GM10248 (cell line): Measurements from ENCODE around the gene CAPG.
A peak's percentile ranks its signal among the peaks of the same experiment; 100 is the strongest.

Experiments used
- CTCF ChIA-PET: fragments of 300-600 bp; sonication (Branson Sonifier 250); formaldehyde crosslinking; extraction: SDS; loops from one replicate; lab custom pipeline; 2021; ENCODE audit warnings: antibody characterized with exemption; lab: Yijun Ruan, JAX
- POLR2A ChIA-PET: fragments of 350-650 bp; sonication (Branson Sonifier 250); formaldehyde crosslinking; extraction: SDS; loops from one replicate; lab custom pipeline; 2020; ENCODE audit warnings: antibody characterized with exemption; lab: Yijun Ruan, JAX
- DNase-seq: peaks from one replicate; pipeline ENCODE4 v3.0.0; 2012; ENCODE audit errors: extremely low spot score
- TF ChIP-seq, protein P1 (sequence below): IDR thresholded peaks from 2 replicates; pipeline ENCODE4 v1.5.1; 2012; ENCODE audit warnings: mild to moderate bottlenecking, low read depth; ENCODE audit errors: extremely low read depth, missing control alignments, control extremely low read depth

CAPG gene

DNA sequence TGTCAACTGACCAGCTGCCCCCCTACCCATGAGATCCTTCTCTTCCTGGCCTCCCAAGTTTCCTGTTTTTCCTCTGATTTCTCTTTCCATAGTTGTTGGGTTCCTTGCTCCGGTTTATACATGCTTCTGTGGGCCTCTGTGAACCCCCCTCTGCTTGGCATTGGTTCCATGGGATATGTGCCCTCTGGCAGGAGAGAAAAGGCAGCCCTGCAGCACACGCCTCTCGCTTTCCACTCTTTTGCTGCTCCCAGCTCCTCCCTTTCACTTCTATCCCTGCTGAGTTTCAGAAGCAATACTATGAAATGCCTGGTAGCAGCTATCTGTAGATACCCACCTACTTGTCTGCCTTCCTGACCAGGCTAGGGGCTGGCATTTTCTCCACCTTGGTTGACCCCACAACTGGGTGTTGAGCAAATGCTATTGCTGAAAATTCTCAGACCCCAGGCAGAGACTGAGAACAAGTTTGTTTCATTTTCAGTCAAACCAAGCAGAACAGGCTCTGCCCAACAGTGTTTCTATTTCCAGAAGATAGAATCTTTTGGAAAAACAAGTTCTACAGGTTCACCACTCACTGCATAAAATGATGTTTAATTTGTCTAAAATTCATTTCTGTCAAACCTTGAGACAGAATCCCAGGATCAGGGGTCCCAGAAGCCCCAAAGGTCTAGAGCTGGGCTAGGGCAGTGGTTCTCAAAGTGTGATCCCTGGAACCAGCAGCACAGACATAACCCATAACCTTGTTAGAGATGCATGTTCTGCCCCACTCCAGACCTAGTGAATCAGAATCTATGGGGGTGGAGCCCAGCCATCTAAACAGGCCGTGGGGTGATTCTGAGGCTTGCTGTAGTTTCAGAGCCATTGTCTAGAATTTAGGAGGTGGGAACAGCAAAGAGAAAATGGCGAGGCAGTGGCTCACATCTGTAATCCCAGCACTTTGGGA lies 13.4 kb downstream of the CAPG start:
- TF ChIP-seq, protein P1, sequence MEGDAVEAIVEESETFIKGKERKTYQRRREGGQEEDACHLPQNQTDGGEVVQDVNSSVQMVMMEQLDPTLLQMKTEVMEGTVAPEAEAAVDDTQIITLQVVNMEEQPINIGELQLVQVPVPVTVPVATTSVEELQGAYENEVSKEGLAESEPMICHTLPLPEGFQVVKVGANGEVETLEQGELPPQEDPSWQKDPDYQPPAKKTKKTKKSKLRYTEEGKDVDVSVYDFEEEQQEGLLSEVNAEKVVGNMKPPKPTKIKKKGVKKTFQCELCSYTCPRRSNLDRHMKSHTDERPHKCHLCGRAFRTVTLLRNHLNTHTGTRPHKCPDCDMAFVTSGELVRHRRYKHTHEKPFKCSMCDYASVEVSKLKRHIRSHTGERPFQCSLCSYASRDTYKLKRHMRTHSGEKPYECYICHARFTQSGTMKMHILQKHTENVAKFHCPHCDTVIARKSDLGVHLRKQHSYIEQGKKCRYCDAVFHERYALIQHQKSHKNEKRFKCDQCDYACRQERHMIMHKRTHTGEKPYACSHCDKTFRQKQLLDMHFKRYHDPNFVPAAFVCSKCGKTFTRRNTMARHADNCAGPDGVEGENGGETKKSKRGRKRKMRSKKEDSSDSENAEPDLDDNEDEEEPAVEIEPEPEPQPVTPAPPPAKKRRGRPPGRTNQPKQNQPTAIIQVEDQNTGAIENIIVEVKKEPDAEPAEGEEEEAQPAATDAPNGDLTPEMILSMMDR = no peak
- POLR2A ChIA-PET = no interaction called here
- CTCF ChIA-PET = no interaction called here
- DNase-seq = no peak

GRCh38 chr2:85395912-85396475 lies 14.2 kb downstream of the CAPG start:
- POLR2A ChIA-PET = no interaction called here
- TF ChIP-seq, protein P1 = no peak
- no peak for DNase-seq
- CTCF ChIA-PET = no interaction called here

- POLR2A ChIA-PET = no interaction called here
- TF ChIP-seq, protein P1 = no peak
- CTCF ChIA-PET = interaction anchor here (1.0 to 8.7 kb wide), 2 partner anchors 26 to 157 kb away, joined by 3 to 85 read pairs; no protein-coding TSS in a partner anchor
- DNase-seq = no peak
Observed at GRCh38 chr2:85394976-85395375, 15.2 kb downstream of the CAPG start.

DNA sequence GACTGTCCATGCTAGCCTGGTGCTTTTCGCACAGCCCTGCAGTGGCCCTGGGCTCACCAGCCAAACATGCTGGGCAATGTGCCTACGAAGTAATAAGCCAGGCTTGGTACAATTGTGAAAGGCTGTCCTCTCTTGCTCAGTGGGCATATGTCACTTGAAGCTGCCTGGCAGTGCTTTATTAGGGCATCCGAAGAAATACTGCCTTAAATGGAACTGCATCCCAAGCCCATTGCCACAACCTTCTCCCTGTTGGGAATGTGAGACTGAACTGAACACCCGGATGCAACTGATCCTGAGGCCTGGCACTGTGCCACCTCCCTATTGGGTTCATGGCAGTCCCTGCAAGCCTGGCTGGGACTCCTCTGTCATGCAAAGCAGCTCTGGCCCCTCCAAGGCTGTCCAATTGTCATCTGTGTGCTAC lies 15.9 kb downstream of the CAPG start:
- DNase-seq = no peak
- TF ChIP-seq, protein P1 = no peak
- CTCF ChIA-PET = interaction anchor here (1.0 to 8.7 kb wide), 3 partner anchors 11 to 157 kb away, joined by 3 to 85 read pairs (median 12); no protein-coding TSS in a partner anchor
- POLR2A ChIA-PET = no interaction called here

DNA sequence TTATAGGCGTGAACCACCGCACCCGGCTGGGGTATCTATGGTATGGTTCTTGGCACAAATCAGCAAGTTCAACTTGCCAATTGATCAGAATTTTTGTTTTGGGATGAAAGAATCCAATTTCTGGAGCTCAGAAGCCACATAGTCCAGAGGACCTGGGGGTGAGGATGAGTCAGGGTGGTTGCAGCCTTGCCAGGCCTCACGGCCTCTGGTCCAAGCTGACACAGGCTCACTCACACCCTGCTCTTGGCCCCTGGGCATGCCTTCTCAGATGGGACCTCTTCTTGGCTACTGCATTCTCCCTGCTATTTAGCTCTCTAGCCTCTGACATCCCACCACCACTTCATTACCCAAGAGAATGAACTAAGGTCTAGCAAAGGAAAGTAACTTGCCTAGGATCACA lies 16.3 kb downstream of the CAPG start:
- CTCF ChIA-PET = interaction anchor here (1.0 to 8.7 kb wide), 4 partner anchors 10 to 158 kb away, joined by 3 to 85 read pairs (median 16); partner anchors contain the start of gene SH2D6
- POLR2A ChIA-PET = no interaction called here
- DNase-seq = no peak
- TF ChIP-seq, protein P1 = no peak

GRCh38 chr2:85390941-85391669 lies 19.1 kb downstream of the CAPG start:
- DNase-seq = peak; percentile 72
- ChIA-PET POLR2A (interaction anchor here (1.2 to 2.0 kb wide), 2 partner anchors 148 to 161 kb away, joined by 3 to 6 read pairs; partner anchors contain the start of gene MAT2A), CTCF (interaction anchor here (0.6 to 8.7 kb wide), 13 partner anchors 8 to 165 kb away, joined by 3 to 85 read pairs (median 4); partner anchors contain the start of genes MAT2A and SH2D6)
- TF ChIP-seq, protein P1 = peak; percentile 82
